Measurements from ENCODE around the gene PRKN.

Gene PRKN

DNA sequence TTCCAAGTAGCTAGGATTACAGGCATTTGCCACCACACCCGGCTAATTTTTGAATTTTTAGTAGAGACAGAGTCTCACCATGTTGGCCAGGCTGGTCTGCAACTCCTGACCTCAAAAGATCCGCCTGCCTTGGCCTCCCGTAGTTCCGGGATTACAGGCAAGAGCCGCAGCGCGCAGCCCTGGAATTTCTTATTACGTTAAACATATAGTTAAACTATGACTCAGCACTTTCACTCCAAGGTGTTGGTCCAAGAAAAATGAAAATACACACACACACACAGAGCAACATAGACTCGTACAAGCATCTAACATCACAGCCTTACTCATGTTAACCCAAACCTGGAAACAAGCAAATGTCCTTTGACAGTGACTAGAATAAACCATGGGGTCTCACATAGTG is 663.9 kb downstream of the PRKN start:
- no peak for DNase-seq (ENCODE audit: low read depth)

DNA sequence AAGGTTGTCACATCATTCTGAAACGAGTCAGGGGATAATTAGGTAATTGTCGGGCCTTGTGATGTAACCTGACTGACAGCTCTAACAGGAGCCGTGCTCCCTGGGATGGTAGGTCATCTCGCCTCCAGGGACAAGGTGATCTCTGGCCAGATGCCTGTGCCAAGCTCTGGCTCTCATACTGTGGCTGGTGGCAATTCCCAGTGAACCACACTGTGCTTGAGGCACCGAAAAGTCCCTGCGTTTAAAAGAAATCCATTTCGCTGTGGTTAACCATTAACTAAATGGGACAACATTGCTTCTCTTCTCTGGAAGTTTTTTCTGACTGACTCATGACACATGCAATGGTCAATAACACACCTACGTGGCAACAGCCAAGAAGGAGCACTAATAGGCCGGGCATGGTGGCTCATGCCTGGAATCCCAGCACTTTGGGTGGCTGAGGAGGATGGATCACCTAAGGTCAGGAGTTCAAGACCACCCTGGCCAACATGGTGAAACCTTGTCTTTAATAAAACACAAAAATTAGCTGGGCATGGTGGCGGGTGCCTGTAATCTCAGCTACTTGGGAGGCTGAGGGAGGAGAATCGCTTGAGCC is 669.2 kb downstream of the PRKN start:
- DNase-seq (ENCODE audit: low read depth), result no peak

DNA sequence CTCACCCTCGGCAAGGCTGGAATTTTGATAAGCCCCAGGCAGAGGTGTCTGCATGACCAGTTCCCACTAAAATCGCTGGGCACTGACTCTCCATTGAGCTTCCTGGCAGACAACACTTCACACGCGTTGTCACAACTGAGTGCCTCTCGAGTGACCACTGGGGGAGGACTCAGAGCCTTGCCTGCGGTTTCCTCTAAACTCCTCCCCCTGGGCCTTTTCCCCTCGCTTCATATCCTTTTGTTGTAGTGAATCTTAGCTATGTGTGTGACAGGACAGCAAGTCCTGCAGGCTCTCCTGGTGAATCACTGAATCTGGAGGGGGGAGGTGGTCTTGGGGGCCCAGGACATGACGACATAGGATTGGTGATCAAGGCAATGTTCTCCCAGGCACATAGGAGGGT is 670.8 kb downstream of the PRKN start:
- peak; percentile 26 for DNase-seq (ENCODE audit: low read depth)

DNA sequence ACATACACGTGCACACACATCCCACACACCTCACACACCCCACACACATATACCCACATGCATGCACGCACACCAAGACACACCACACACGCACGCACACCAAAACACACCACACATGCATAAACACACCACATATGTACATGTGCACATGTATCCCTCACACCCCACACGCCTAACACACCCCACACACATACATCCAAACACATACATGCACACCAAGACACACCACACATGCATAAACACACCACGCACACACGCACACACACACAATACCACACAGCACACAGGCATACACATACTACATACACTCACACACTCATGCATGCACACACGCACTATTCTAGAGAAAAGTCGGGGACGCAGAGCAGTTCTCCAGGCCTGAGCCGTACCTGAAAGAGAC is 671.5 kb downstream of the PRKN start:
- DNase-seq (ENCODE audit: low read depth), result no peak

DNA sequence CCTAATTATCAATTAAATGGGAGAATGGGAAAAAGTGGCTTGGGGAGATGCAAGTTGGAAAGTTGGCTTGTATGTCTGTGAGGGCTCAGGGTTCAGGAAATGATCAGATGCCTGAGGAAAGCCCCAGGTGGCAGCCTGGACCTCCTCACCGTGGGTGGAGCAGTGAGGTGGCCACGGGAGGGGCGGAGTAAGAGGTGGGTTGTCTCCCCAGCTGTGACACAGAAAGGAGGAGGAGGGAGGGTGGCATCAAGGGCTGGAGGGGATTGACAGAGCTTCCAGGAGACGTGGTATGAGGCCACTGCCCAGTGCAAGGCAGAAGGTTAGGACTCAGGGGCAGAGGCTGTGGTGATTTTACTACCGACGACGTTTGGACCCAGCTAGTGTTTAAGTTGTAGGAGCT is 672.2 kb downstream of the PRKN start:
- no peak for DNase-seq (ENCODE audit: low read depth)

DNA sequence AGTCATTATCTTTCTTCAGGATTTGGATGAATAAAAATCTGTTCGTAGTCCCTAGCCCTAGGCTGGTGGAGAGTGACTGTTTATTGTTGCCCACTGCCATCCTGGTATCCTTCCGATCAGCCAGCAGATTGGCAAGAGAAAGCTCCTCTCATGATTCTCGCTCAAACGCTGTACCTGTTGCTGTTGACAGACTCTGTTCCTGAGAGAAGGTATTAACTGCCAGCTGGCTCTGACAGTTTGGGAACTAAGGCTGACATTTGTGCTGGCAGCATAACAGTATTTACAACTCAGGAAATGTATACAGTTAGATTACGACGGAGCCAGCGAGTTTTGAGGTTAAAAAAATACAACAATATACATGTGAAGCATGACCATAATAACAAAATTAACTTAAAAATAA is 674.5 kb downstream of the PRKN start:
- DNase-seq (ENCODE audit: low read depth), result no peak

DNA sequence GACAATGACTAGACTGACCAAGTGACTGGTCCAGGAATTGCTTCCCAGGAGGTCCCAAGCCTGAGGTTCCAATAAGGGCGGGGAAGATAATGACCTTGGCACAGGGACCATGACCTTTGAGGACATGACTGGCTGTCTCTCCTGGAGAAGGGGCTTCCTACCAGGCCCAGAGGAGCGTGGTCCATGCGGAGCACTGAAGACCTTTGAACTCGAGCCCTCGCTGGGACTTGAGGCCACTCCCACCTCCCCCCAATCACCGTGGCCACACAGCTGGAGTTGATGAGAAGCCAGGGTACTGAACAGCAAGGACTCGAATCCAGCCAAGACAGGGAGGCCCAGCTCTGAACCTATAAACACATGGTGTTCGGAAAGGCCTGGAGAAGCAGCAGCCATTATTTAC is 677.0 kb downstream of the PRKN start:
- no peak for DNase-seq (ENCODE audit: low read depth)

DNA sequence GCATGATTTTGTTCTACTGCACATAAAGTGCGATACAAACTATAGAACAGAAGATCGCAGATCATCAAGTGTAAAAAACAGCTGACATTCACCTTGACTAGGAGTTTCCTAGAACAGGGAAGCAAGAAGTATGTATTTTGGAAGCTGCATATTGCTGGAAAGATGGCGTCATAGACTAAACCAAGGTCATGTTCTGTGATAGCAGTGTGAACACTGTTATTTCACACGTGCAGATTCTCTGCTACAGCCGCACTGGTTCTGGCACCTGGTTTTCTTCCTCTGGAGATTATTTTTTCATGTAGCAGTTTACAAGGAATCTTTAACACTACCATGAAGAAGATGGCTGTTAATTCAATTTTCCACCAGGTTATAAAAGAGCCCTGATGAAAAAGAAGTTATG is 681.2 kb downstream of the PRKN start:
- no peak for DNase-seq (ENCODE audit: low read depth)

DNA sequence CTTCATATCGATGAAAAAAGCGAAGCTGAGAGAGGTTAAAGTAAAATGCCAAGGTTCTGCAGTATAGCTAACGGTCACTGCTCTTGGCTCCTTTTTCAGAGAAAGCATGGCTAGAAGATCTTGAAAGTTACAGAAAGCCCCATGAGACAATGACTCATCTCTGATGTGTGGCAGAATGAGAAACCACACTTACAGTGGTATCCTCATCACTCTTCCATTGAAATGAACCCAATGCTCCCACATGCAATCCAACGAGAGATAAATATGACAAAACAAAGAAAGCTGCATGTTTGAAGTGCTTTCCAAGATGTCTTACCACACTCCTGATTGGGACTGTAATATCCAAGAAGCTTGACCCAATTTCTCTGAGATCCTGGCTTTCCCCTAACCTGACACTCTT is 694.9 kb downstream of the PRKN start:
- DNase-seq (ENCODE audit: low read depth), result no peak

DNA sequence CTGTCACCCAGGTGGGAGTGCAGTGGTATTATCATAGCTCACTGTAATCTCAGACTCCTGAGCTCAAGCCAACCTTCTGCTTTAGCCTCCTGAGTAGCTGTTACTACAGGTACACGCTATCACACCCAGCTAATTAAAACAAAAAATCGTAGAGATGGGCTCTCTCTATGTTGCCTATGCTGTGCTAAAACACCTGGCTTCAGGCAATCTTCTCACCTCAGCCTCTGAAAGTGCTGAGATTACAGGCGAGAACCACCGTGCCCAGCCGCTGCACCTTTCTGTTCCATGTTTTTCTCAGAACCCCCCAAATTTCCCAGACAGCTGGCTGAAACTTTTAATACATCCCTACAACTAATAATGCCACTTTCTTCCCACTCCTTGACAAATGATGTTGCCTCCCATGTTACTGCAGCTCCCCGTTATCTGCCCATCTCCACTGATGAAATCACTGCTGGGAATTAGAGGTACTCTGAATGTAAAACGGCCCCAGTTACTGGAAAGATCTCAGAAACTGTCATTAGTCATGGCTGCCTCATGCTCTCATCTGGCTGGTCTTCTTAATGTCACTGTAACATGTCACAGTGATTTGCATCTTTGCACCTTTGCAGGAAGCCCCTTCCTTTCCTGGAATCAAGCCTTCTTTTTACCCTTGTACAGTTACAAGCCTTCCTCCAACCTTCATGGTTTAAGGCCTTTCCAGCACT is 697.5 kb downstream of the PRKN start:
- DNase-seq (ENCODE audit: low read depth), result no peak

DNA sequence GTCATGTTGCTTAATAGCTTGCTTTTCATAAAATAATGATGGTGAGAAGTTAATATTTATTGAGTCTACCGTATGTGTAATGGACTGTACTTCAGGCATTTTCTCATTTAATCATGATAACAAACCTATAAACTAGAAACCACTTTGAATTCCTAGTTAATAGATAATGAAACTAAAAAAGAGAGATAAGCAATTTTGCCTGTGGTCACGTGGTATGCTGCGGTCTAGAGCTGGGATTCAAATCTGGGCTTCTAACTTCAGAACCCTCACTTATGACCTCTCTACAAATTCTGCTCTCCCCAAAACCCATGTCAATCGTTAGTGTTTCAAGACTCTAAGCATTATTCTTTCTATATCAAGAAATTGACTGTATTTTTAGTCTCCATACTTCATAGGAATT is 700.7 kb downstream of the PRKN start:
- DNase-seq (ENCODE audit: low read depth), result no peak

DNA sequence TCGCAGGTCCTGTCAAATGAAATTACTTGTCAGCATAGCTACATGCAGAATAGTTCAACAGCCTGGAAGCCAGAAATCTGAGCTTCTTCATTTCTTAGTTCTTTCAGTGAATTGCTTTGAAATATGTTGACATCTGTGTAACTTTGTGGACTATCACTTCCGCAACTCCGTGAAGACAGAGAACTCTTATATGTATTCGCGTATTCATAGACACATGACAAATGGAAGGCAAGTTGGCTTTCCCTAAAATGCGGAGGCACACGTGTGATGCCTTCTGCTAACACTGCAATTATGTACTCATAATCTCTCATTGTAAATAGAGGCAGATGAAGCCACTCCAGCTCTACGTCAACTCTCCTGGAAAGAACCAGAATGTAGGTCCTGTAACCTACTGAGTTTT is 701.5 kb downstream of the PRKN start:
- no peak for DNase-seq (ENCODE audit: low read depth)

DNA sequence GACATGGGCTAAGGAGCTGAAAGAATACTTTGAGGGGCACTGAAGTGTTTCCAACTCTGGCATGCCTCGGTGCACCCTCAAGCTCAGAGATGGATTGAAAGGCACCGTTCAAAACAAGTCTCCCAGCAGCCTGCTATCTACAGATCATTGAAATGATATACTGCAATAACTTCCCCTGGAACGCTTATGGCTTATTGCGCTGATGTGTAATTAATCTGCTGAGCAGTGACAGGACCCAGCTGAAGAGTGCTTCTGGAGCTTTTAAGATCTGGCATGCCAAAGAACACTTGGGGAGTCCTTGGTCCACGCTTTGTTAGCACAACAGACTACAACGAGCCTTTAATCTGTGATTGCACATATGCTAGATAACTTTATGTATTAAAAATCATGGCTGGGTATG is 708.2 kb downstream of the PRKN start:
- no peak for DNase-seq (ENCODE audit: low read depth)

DNA sequence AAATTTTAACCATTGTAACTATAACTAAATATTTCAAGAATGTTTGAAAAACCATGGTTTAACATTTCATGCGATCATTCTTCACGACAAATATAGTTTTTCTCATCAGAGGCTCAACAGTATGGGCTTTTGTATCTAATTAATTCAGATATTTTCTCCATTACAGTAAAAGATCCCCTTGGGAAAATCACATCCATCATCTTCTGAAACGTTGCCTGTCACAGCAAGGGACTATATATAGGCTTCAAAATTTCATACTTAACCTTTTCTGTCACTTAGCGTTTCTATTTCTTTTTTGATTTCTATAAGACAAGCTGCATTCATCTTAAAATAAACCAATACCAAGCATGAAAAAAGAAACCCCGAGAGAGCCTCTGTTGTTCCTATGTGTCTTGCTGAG is 710.0 kb downstream of the PRKN start:
- DNase-seq (ENCODE audit: low read depth), result no peak

DNA sequence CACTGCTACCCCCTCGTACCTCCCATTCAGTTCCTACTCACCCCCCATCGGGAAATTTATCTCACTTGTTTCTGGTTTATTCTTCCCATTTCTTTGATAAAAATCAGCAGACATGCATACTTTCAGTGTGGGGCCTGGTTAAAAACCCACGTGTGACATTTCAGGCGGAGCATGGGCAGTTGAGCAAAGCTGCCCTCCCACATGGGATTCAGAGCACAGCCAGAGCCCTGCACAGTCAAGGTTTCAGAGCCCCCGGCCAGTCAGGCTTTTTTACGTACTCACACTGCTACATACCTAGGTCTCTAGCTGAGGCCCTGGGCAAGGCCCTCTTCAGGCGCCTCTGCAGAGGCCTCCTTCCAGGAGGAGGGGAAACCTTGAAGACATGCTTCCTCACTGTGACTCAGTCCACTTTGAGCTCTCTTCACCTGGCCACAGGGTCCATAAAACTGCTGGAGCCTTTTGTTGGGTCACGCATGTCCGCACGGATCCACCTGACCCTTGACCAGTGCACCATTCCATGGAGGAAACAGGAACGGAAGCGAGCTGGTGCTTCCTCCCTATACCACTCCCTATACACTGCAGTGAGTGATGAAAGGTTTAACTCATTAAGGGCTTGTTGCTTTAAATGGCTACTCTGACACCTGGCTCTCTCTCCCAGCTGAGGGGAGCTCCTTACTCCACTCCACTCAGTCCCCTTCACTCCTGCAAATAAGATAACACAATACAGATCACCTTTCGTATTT is 713.3 kb downstream of the PRKN start:
- DNase-seq (ENCODE audit: low read depth), result no peak

DNA sequence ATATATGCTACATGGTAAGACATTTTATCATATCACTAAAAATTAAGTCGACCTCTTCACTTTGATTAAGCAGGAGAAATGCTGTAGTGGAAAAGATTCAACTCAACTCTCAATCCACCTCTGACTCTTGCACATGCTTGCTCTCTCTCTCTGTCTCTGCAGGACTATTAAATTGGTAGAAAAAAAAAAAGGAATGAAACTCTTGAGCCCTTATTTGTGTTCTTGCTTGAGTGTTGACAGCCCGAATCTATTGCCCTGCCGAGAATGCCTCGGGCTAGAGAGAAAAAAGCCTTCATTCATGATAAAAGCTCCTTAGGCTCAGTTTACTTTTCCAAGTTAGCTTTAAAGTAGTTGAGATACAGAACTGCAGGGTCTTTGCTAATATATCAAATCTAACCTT is 722.2 kb downstream of the PRKN start:
- DNase-seq (ENCODE audit: low read depth), result no peak

DNA sequence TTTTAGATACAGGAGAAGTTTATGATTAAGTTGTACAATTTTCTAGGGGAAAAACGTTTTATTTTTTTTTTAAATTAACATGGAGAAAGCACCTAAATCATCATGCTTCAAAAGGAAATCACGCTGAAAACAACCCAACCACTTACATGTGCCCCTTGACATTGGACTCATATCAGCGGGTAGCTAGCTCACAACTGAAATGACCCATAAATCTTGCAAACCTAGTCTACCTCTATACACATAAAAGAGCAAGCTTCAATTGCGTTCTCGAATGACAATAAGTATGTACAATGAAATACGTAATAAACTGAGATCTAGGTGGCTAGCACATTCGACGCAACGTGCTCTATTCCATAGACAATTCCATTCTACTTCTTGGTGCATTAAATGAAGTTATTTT is 730.8 kb downstream of the PRKN start:
- DNase-seq (ENCODE audit: low read depth), result no peak

DNA sequence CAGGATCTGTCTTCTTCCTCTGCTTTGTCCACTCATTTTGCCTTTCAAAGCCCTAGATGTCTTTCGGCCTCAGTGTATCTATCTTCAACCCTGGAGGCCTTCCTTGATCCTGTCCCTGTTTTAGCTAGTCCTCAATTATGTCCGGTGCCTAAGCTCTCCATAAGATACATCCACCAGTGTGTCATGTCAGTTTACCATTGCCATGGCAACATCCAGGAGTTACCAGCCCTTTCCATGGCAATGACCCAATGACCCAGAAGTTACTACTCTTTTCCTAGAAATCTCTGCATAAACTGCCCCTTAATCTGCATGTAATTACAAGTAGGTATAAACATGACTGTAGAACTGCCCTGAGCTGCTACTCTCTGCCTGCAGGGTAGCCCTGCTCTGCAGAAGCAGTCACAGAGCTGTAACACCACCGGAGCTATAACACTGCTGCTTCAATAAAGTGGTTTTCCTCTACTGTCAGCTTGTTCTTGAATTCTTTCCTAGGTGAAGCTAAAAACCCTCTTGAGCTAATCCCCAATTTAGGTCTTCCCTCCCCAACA is 741.6 kb downstream of the PRKN start:
- no peak for DNase-seq (ENCODE audit: low read depth)

DNA sequence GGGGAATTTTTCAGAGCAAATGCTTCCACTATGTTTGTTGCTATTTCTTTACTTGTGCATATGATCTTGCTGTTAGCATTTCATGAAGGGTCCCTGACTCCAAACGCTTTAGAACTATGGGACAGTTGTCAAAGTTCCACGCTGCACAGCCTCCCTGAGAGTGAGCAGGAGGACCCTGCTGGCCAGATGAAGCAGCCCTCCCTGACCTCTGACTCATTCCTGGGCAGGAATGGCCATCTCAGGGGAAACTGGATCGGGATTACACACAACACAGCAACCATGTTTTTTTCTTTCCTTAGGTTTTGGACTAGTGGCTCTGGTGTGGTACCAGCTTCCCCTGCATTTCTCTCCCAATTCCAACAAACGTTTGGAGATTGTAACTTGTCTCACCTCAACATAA is 742.9 kb downstream of the PRKN start:
- no peak for DNase-seq (ENCODE audit: low read depth)

DNA sequence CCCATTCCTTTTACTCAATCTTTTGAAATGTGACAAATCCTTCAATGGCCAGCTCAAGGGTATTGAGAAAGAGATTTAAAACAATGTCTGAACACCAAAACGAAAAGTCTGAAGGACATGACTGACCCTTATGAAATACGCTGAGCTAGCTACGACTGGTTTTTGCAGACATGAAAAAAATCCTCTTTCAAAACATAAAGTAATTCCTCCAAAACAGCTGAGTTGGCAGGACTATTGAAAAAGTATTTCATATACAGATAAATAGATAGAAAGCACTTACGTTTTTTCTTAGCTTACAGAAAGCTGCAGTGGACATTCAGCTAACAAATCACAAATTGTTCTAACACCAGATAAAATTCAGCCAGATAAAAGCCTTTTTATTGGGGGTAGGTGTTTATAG is 751.0 kb downstream of the PRKN start:
- no peak for DNase-seq (ENCODE audit: low read depth)

DNA sequence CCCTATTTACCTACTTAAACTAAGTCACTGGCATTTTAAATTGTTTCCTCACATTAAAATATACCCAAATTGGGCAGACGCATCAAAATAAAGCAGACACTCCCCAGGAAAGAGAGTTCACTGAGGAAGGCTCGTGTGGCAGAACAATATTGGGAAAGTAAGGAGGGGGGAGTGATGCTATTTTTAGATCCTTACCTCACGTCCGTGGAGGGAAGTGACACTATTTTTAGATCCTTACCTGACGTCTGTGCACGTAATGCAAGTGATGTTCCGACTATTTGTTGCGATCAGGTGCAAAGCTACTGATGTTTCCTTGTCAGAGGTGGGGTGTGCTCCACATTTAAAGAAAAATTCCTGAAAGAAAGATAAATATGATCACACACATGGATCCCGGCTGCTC is 754.5 kb downstream of the PRKN start:
- DNase-seq (ENCODE audit: low read depth), result no peak

DNA sequence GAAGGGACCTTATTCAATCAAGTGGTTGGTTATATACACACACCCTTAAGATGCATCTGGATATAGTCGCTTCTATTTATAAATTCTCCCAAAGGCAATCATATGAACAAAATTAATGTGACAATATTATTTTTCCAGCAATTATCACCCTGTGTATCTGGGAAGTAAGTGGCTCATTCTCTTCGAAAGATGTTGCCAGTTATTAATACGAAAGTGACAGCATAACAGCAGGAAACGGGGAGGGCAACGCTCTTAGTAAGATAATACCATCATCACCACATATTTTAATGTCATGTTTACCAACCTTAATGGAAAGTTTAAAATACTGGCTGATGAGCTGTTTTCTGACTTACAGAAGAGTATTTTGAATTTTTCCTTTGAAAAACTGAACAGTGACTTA is 756.5 kb downstream of the PRKN start:
- no peak for DNase-seq (ENCODE audit: low read depth)

DNA sequence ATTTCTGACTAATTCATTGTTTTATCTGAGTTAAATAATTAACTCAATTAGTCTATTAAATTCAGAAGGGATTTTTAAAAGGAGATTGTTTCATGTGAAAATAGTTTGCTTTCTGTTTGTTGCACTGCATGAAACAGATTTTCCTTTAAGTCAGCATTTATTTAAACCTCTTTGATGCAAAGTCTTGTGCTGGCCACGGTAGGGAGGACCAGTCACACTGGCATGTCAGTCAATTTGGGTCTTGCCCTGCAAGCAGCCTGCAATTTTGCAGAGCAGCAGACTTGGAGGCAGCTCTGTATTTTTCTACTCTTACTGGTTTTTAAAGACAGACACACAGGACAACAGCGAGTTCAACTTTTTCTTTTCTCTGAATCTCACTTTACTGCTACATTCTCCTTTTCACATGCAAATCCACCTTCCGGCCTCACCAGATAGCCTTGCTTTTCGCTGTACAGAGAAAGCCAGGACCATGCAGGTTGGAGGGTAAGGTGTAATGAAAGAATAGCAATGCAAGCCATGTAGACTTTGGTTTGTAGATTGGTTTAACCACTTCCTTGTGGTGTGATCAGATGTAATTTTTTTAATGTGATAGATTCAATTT is 763.8 kb downstream of the PRKN start:
- no peak for DNase-seq (ENCODE audit: low read depth)

All from fibroblast of the conjunctiva (primary cell).